Heart left ventricle (tissue), 13 donors: ENCODE measurements around the gene ORC4.

ENCODE experiments used
- POLR2A ChIP-seq, 2 donors: fragments of 450-650 bp; IDR thresholded peaks; one replicate each; pipeline ENCODE4 v1.6.1; 2017; ENCODE audit warnings: antibody characterized with exemption in 2 of 2, mild to moderate bottlenecking in 2 of 2, moderate library complexity in 2 of 2
- TF ChIP-seq, protein P1 (sequence below), 12 donors: fragments of 200-600 bp; sonication (generic) in 4 of 12; IDR thresholded peaks; one replicate each; pipeline versions ENCODE4 v1.5.0 to v1.8.0; 2018 to 2022; ENCODE audit warnings: antibody characterized with exemption in 12 of 12, mild to moderate bottlenecking in 5 of 12
- donor health status: ischemic (EF 13 %, LVEDD 7.1; RV severe dilation, severe dysfunction).
- donor health status: DM: no; HTN: yes; CAD: no.
- donor health status: DM: no; HTN: no; CAD: no.
- donor health status: ischemic (EF 25% LVEDD 6.9; RV normal size, moderate dysfunction).
- donor health status: ischemic (EF 25% LVEDD 5.7; RV mildly dilated, moderate dysfunction).
- donor health status: ischemic (EF 35%, LVEDD 5.7; RV mildly dilated, moderate dysfunction).
- donor health status: nonischemic (EF 11% LVEDD 7.7; RV severe dilation, severe dysfunction).
- donor health status: DM: yes; HTN: yes; CAD: no.
- donor health status: PGD.
- donor health status: ischemic (EF 29% LVEDD 5.4; RV normal size, mild dysfunction).
- donor health status: nonischemic (EF 23%, LVEDD 6.1; RV moderate dilation, normal function).

DNA sequence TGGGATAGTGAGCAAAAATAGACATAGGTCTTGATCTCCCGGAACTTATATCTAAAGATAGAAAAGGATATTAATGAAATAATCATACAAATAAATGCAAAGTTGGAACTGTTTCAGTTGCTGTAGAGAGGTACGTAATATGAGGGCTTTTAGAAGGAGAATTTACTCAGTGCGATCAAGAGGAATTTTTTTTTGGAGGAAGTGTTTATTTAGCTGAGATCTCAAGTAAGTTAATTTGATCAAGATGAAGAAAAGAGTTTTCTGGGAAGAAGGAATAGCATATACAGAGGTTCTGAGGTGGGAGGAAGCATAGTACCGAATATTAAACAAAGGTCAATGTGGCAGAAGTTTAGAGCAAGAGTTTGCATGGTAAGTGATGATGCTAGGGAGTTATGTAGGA, 11.7 kb upstream of the ORC4 start:
- TF ChIP-seq POLR2A (IDR thresholded peaks at IDR 0.05), result no peak
- TF ChIP-seq, protein P1, sequence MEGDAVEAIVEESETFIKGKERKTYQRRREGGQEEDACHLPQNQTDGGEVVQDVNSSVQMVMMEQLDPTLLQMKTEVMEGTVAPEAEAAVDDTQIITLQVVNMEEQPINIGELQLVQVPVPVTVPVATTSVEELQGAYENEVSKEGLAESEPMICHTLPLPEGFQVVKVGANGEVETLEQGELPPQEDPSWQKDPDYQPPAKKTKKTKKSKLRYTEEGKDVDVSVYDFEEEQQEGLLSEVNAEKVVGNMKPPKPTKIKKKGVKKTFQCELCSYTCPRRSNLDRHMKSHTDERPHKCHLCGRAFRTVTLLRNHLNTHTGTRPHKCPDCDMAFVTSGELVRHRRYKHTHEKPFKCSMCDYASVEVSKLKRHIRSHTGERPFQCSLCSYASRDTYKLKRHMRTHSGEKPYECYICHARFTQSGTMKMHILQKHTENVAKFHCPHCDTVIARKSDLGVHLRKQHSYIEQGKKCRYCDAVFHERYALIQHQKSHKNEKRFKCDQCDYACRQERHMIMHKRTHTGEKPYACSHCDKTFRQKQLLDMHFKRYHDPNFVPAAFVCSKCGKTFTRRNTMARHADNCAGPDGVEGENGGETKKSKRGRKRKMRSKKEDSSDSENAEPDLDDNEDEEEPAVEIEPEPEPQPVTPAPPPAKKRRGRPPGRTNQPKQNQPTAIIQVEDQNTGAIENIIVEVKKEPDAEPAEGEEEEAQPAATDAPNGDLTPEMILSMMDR (IDR thresholded peaks at IDR 0.05), result no peak
